Measurements from ENCODE around the gene SLC5A11.

- no peak for TF ChIP-seq GATA3 (IDR thresholded peaks at IDR 0.05; ENCODE audit: low read depth, low read length)
- TF ChIP-seq GATA2 (IDR thresholded peaks at IDR 0.05; ENCODE audit: low read depth, low read length): no peak
Observed at GRCh38 chr16:24805484-24805883, 40.3 kb upstream of the SLC5A11 start.
